Endothelial cell of umbilical vein (primary cell): Measurements from ENCODE around the gene CDC42EP3.

Experiments
- CTCF ChIP-seq, 2 donors: IDR thresholded peaks; 1 replicate in 1 of 2; 2 replicates in 1 of 2; pipeline ENCODE4 v1.5.1; 2011; ENCODE audit warnings: low read length in 2 of 2, mild to moderate bottlenecking in 2 of 2, moderate library complexity in 2 of 2, control low read depth in 1 of 2, inconsistent platforms in 1 of 2, low read depth in 1 of 2; ENCODE audit not compliant: insufficient read depth in 1 of 2; ENCODE audit errors: extremely low read depth in 1 of 2
- POLR2A ChIP-seq: IDR thresholded peaks from 2 replicates; pipeline ENCODE4 v1.6.1; 2012; ENCODE audit warnings: low read depth, mild to moderate bottlenecking, control low read depth, low read length
- POLR2AphosphoS5 ChIP-seq: IDR thresholded peaks from 2 replicates; pipeline ENCODE4 v1.6.1; 2012; ENCODE audit warnings: low read depth, mild to moderate bottlenecking, control low read depth, low read length, moderate library complexity; ENCODE audit not compliant: insufficient read depth

GRCh38 chr2:37657471-37657870 is 14.0 kb downstream of the CDC42EP3 start:
- no peak for TF ChIP-seq POLR2A
- TF ChIP-seq POLR2AphosphoS5, result no peak
- TF ChIP-seq CTCF (IDR thresholded peaks at IDR 0.05; ENCODE audit: extremely low read depth in 1 of 2, insufficient read depth in 1 of 2, low read depth in 1 of 2, low read length in 2 of 2), result no peak
